Measurements from ENCODE around the gene MYO1F.

MYO1F gene

GRCh38 chr19:8484331-8484894 is 92.8 kb downstream of the MYO1F start:
- Histone ChIP-seq H3F3A (ENCODE audit: insufficient read depth, low read length) (no peaks in the 10 kb centered on the region; the same call in 1 of the 2 replicates), H3K27me3 (ENCODE audit: insufficient read depth, low read length) (no peaks in the 10 kb centered on the region), H3K36me3 (ENCODE audit: insufficient read depth, low read length) (peaks cover 92% of the 10 kb centered on the region), H3K4me1 (ENCODE audit: insufficient read depth, low read length, severe bottlenecking) (no peaks in the 10 kb centered on the region), H3K9ac (ENCODE audit: low read length) (no peak overlapping the region), H4K20me1 (ENCODE audit: insufficient read depth, low read length) (no peaks in the 10 kb centered on the region), H3K27ac (ENCODE audit: low read depth, low read length, poor library complexity, severe bottlenecking) (no peak overlapping the region), H3K79me2 (ENCODE audit: insufficient read depth, low read length) (peaks cover 4% of the 10 kb centered on the region; the same call in 1 of the 2 replicates), H2AFZ (ENCODE audit: low read length) (no peak overlapping the region), H3K4me3 (ENCODE audit: low read depth, low read length, poor library complexity, severe bottlenecking) (no peak overlapping the region), H3K9me2 (ENCODE audit: low read depth, low read length) (no peaks in the 10 kb centered on the region), H3K4me2 (ENCODE audit: low read length) (no peak overlapping the region), H3K9me3 (ENCODE audit: low read length) (no peaks in the 10 kb centered on the region)
- TF ChIP-seq EZH2 (IDR thresholded peaks at IDR 0.05; ENCODE audit: borderline replicate concordance, low read length), result no peak
- TF ChIP-seq, protein P1, sequence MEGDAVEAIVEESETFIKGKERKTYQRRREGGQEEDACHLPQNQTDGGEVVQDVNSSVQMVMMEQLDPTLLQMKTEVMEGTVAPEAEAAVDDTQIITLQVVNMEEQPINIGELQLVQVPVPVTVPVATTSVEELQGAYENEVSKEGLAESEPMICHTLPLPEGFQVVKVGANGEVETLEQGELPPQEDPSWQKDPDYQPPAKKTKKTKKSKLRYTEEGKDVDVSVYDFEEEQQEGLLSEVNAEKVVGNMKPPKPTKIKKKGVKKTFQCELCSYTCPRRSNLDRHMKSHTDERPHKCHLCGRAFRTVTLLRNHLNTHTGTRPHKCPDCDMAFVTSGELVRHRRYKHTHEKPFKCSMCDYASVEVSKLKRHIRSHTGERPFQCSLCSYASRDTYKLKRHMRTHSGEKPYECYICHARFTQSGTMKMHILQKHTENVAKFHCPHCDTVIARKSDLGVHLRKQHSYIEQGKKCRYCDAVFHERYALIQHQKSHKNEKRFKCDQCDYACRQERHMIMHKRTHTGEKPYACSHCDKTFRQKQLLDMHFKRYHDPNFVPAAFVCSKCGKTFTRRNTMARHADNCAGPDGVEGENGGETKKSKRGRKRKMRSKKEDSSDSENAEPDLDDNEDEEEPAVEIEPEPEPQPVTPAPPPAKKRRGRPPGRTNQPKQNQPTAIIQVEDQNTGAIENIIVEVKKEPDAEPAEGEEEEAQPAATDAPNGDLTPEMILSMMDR (IDR thresholded peaks at IDR 0.05; ENCODE audit: low read length), result no peak

DNA sequence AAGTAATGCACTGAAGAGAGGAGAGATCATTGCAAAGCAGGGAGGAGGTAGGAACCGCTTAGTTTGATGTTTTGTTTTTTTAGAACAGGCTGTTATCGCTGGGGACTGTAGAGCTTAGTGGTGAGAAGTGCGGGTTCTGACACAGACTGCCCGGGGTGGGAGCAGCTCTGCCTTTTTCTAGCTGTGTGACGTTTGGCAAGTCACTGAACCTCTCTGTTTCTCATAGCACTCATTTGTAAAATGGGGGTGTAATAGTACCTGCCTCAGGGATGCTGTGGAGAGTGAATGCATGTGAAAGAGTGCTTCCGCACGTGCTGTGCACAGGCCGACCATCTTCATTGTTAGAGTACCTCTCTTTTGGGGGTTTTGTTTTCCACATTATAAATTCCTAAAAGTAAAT is 94.1 kb downstream of the MYO1F start:
- Histone ChIP-seq H4K20me1 (ENCODE audit: insufficient read depth, low read length) (peaks cover 5% of the 10 kb centered on the region; the same call in 1 of the 2 replicates), H3K9me3 (ENCODE audit: low read length) (no peaks in the 10 kb centered on the region), H3F3A (ENCODE audit: insufficient read depth, low read length) (no peaks in the 10 kb centered on the region; the same call in 1 of the 2 replicates), H3K9ac (ENCODE audit: low read length) (no peak overlapping the region), H3K79me2 (ENCODE audit: insufficient read depth, low read length) (peaks cover 12% of the 10 kb centered on the region), H3K36me3 (ENCODE audit: insufficient read depth, low read length) (peaks cover 93% of the 10 kb centered on the region), H3K4me3 (ENCODE audit: low read depth, low read length, poor library complexity, severe bottlenecking) (no peak overlapping the region), H3K4me1 (ENCODE audit: insufficient read depth, low read length, severe bottlenecking) (no peaks in the 10 kb centered on the region), H3K9me2 (ENCODE audit: low read depth, low read length) (no peaks in the 10 kb centered on the region), H3K27me3 (ENCODE audit: insufficient read depth, low read length) (no peaks in the 10 kb centered on the region), H3K27ac (ENCODE audit: low read depth, low read length, poor library complexity, severe bottlenecking) (no peak overlapping the region), H2AFZ (ENCODE audit: low read length) (no peak overlapping the region), H3K4me2 (ENCODE audit: low read length) (no peak overlapping the region)
- TF ChIP-seq, protein P1 (IDR thresholded peaks at IDR 0.05; ENCODE audit: low read length), result no peak
- TF ChIP-seq EZH2 (IDR thresholded peaks at IDR 0.05; ENCODE audit: borderline replicate concordance, low read length), result no peak

DNA sequence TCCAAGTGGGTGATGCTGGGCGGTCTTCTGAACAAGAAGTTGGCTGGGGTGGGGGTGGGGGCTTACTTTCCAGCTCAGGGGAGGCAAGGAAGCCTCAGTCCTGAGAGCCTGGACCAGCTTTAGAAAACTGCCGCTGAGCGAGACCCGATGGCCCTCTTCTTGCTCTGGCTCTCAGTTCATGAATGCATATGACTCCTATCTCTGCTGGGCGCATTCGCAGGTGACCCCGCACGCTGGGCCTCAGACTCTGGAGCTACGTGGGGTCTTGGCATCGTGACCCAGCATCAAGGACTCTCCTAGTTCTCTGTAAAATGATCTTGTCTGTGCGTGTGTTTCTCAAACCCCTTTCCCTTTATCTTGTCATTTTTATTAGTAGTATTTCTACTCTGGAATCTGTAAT is 94.5 kb downstream of the MYO1F start:
- H3K4me3 ChIP-seq (ENCODE audit: low read depth, low read length, poor library complexity, severe bottlenecking), result no peak overlapping the region
- H3K9me2 ChIP-seq (ENCODE audit: low read depth, low read length), result no peaks in the 10 kb centered on the region
- H3K27me3 ChIP-seq (ENCODE audit: insufficient read depth, low read length), result no peaks in the 10 kb centered on the region
- no peak overlapping the region for H2AFZ ChIP-seq (ENCODE audit: low read length)
- H3K9me3 ChIP-seq (ENCODE audit: low read length), result no peaks in the 10 kb centered on the region
- peaks cover 16% of the 10 kb centered on the region for H3K79me2 ChIP-seq (ENCODE audit: insufficient read depth, low read length)
- no peaks in the 10 kb centered on the region for H3K4me1 ChIP-seq (ENCODE audit: insufficient read depth, low read length, severe bottlenecking)
- no peaks in the 10 kb centered on the region; the same call in 1 of the 2 replicates for H3F3A ChIP-seq (ENCODE audit: insufficient read depth, low read length)
- no peak overlapping the region for H3K4me2 ChIP-seq (ENCODE audit: low read length)
- TF ChIP-seq EZH2 (IDR thresholded peaks at IDR 0.05; ENCODE audit: borderline replicate concordance, low read length), result no peak
- TF ChIP-seq, protein P1 (IDR thresholded peaks at IDR 0.05; ENCODE audit: low read length), result no peak
- H3K27ac ChIP-seq (ENCODE audit: low read depth, low read length, poor library complexity, severe bottlenecking), result no peak overlapping the region
- H3K36me3 ChIP-seq (ENCODE audit: insufficient read depth, low read length), result peaks cover 93% of the 10 kb centered on the region
- H3K9ac ChIP-seq (ENCODE audit: low read length), result no peak overlapping the region
- peaks cover 5% of the 10 kb centered on the region; the same call in 1 of the 2 replicates for H4K20me1 ChIP-seq (ENCODE audit: insufficient read depth, low read length)

Data from OCI-LY1 (cell line).